GM15510 (cell line): ENCODE measurements around the gene FTCD.

Source experiments
- POLR2A ChIP-seq: IDR thresholded peaks from 3 replicates; pipeline ENCODE4 v1.6.1; 2011; ENCODE audit warnings: borderline replicate concordance; ENCODE audit not compliant: insufficient read length; ENCODE audit errors: extremely low read depth

Gene FTCD

GRCh38 chr21:46126309-46127238 is 28.8 kb downstream of the FTCD start:
- no peak for TF ChIP-seq POLR2A

DNA sequence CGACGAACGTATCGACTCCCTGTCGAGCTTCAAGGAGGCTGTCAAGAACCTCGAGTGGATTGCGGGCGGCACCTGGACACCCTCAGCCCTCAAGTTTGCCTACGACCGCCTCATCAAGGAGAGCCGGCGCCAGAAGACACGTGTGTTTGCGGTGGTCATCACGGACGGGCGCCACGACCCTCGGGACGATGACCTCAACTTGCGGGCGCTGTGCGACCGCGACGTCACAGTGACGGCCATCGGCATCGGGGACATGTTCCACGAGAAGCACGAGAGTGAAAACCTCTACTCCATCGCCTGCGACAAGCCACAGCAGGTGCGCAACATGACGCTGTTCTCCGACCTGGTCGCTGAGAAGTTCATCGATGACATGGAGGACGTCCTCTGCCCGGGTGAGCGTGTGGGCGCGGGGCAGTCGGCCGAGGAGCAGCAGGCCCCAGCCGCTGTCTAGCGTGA is 29.5 kb downstream of the FTCD start:
- no peak for TF ChIP-seq POLR2A

GRCh38 chr21:46124926-46125845 is 30.2 kb downstream of the FTCD start:
- no peak for TF ChIP-seq POLR2A

- no peak for TF ChIP-seq POLR2A
Measured at GRCh38 chr21:46124083-46124925, 31.1 kb downstream of the FTCD start.

DNA sequence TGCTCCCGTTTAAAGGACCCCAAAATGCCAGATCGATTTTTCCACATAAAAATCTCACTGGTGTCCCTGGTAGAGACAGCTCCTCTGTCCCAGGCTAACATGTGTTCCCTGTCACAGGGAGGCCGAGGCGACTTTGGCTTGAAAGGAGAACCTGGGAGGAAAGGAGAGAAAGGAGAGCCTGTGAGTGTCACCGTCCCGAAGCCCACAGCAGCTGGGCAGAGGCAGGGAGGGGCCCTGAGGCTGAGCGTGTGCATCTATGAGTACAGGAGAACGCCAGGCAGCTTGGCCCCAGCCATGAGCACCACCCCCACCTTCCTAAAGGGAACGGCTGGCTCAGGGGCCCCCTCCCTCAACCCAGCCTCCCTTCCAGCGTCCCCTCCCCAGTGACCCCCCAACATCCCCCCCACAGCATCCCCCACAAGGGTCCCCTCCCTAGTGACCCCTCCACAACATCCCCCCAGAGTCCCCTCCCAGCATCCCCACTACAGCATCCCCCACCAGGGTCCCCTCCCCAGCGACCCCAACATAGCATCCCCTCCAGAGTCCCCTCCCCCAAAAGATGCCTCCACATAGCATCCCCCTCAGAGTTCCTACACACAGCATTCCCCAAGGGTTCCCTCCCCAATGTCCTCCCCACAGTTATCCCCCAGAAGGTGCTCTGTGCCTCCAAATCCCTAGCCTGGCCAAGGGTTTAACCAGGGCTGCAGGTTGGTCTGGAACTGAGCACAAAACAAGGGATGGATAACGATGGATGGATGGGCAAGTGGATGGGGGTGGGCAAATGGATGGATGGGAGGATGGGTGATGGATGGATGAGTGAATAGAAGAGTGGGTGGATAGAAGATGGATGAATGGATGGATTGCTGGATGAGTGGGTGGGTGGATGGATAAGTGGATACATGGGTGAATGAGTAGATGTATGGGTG is 32.4 kb downstream of the FTCD start:
- no peak for TF ChIP-seq POLR2A

DNA sequence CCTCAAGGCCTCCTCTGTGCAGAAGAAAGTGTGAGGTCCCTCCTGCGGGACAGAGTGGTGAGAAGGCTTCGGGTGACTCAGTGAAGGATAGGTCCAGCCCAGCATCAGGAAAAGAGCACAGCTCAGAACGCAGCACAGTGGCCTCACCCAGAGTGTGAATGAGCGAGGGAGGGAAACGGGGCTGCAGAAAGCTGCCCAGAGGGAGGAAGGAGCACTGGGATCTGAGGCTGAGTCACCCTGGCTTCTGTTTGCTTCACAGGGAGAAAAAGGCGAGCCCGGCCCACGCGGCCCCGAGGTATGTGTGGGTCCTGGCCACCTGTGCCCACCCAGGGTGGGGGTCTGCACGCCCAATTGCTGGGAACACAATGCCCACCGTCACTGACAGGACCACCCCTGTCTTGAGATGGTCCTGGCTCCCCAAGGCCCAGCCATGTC is 33.1 kb downstream of the FTCD start:
- no peak for TF ChIP-seq POLR2A

- no peak for TF ChIP-seq POLR2A
Measured at GRCh38 chr21:46121286-46122221, 33.8 kb downstream of the FTCD start.

DNA sequence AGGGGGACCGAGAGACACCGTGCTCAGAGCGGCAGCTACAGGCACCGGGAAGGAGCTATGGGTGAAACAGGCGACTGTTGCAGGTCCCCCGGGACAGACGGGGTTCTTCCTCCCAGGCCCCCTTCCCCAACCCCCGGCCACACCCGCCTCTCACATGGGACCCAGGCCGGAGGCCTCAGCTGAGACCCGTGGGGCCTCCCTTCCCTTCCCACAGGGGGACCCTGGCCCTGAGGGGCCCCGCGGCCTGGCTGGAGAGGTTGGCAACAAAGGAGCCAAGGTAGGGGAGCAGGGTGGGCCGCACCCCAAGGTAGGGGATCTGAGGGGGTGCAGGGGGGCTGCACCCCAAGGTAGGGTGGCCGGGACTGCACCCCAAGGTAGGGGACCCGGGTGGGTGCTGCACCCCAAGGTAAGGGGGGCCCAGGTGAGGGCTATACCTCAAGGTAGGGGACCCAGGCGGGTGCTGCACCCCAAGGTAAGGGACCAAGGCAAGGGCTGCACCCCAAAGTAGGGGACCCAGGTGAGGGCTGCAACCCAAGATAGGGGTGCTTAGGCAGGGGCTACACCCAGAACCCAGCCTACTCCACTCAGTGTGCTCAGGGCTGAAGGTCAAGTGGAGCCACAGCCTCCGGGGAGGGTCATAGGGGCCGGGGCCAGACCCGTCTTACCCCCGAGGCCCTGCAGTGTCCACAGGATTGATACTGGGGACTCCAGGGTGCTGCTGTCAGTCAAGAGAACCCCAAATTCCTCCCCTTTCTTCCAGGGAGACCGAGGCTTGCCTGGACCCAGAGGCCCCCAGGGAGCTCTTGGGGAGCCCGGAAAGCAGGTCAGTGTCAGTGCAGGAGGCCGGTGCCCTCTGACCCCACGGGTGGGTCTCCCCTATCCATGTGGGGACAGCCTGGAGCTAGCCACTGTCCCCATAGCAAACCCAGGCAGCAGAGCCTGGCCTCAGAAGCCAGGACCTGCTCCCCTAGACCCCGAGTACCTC is 34.8 kb downstream of the FTCD start:
- TF ChIP-seq POLR2A = no peak

DNA sequence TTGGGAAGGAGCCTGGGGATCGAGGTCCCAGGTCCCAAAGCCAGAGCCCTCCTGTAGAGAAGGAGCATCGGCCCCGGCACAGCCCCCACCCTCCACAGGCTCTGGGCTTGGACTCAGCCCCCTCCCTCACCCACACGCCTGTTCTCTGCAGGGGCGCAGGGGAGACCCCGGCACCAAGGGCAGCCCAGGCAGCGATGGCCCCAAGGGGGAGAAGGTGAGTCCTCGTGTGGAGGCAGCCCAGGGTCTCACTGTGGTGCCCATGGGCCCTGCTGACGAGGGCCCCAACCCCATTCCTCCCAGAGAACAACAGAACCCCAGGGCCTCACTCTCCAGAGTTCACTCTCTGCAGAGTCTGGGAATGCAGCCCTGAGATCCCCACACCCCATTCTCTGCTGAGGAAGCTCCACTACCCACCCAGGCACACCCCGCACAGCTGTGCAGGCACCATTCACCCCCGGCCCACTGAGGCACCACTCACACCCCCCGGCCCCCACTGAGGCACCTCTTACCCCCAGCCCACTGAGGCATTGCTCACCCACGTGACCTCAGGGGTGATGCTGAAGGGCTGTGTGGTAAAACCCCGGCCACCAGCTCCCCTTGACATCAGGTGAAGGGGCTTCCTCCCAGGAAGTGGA is 35.6 kb downstream of the FTCD start:
- TF ChIP-seq POLR2A = no peak

DNA sequence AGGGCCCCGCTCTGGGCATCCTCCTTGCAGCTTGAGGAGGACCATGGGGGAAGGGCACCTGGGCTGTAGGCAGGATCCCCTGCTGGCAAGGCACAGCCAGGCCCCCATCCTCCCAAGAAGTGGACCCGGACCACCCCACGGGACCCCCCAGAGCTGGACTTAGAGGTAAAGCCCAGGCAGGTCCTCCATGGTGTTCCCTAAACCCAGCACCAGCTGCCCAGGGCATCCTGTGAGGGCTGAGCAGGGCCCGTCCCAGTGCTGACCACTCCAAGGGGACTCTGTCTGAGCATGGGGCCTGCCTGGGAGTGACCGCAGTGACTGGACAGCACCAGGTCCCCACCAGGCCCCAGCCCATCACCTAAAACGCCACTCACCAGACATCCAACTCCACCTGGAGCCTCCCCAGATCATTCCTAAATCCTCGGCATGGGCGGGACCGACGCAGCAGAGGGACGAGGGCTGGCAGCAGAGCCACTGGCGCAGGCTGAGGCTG is 36.2 kb downstream of the FTCD start:
- TF ChIP-seq POLR2A = no peak
